AG08396 (cell line): ENCODE measurements around the gene ACVRL1.

Experiments
- DNase-seq: peaks from one replicate; pipeline ENCODE4 v3.0.0; 2012; ENCODE audit warnings: low spot score, mixed read lengths

ACVRL1 gene

GRCh38 chr12:51915951-51916350, 8.6 kb downstream of the ACVRL1 start:
- DNase-seq: no peak

GRCh38 chr12:51917041-51917590, 9.8 kb downstream of the ACVRL1 start:
- DNase-seq: no peak

GRCh38 chr12:51917746-51918453, 10.6 kb downstream of the ACVRL1 start:
- DNase-seq: no peak

- DNase-seq: no peak
Observed at GRCh38 chr12:51920046-51920445, 12.7 kb downstream of the ACVRL1 start.

- no peak for DNase-seq
Observed at GRCh38 chr12:51921017-51921725, 13.9 kb downstream of the ACVRL1 start.

GRCh38 chr12:51922146-51922545, 14.8 kb downstream of the ACVRL1 start:
- DNase-seq: no peak

- DNase-seq: peak; percentile 49
Observed at GRCh38 chr12:51922762-51923505, 15.6 kb downstream of the ACVRL1 start.

GRCh38 chr12:51923506-51924365, 16.4 kb downstream of the ACVRL1 start:
- DNase-seq: peak; percentile 70

GRCh38 chr12:51924551-51925319, 17.4 kb downstream of the ACVRL1 start:
- DNase-seq: no peak

GRCh38 chr12:51925346-51926063, 18.2 kb downstream of the ACVRL1 start:
- no peak for DNase-seq

GRCh38 chr12:51926064-51926632, 18.8 kb downstream of the ACVRL1 start:
- no peak for DNase-seq

- DNase-seq: peak; percentile 29
Observed at GRCh38 chr12:51926718-51927117, 19.4 kb downstream of the ACVRL1 start.

- no peak for DNase-seq
Observed at GRCh38 chr12:51932218-51933076, 25.1 kb downstream of the ACVRL1 start.

- no peak for DNase-seq
Observed at GRCh38 chr12:51934080-51934479, 26.8 kb downstream of the ACVRL1 start.

GRCh38 chr12:51937926-51938325, 30.6 kb downstream of the ACVRL1 start:
- no peak for DNase-seq

GRCh38 chr12:51938726-51939125, 31.4 kb downstream of the ACVRL1 start:
- no peak for DNase-seq

GRCh38 chr12:51941011-51941581, 33.8 kb downstream of the ACVRL1 start:
- DNase-seq: peak; percentile 37

GRCh38 chr12:51941604-51942003, 34.3 kb downstream of the ACVRL1 start:
- DNase-seq: no peak
